Activated naive CD4-positive, alpha-beta T cell (primary cell): ENCODE measurements around the gene APOA5.
"Not testable (repeated sequence)": the region's sequence is repeated elsewhere in the genome, so short reads cannot be mapped to it uniquely, and the experiment has no call there.

Source experiments
- DNase-seq, 4 experiments: peaks; one replicate each; lab custom pipeline; 2025; lab: John Stamatoyannopoulos, UW

APOA5 gene

DNA sequence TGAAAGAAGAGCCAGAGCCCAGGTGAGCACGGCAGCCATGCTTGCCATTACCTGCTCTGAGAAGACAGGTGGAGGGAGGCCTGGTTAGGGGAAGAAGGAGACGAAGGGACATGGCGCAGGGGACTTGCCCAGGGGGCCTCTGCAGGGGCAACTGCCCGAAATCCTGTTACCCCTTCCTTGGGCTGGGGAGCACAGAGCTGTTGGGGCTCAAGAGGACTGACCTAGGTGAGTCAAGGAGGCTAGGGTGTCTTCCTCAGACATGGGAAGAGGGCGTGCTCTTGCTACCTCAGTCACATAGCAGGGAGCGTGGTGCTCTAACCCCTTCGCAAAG lies at the start of gene APOA5:
Gene APOA5, minus strand, starts transcription at position 67 of the 331 bp plus-strand sequence. Its CDS starts 19 bp downstream, at position 48.
- no peak for DNase-seq

- no peak for DNase-seq
Measured at GRCh38 chr11:116840746-116841296, 49.1 kb upstream of the APOA5 start.

DNA sequence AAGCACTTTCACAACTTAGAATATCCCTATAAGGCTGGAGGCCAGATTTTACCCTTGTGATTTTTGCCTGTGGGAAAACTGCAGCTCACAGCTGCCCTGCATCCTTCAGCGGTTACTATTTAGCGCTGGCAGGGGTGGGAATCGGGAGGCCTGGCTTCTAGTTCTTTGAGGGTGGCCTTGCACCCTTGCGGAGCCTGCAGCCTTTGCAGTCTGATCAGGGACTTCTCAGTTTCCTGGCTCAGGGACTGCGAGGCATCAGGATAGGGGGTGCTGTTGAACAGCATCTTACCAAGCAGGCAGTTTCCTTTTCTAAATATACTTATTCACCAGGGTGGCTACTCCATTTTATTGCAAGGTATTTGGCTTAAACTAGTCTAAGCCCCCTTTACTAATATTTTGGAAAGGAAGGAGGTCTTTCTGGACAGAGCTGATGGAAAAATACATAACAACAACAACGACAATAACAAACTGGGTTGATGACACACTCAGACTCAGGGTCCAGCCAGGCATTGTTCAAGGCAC lies 48.6 kb upstream of the APOA5 start:
- DNase-seq: no peak

DNA sequence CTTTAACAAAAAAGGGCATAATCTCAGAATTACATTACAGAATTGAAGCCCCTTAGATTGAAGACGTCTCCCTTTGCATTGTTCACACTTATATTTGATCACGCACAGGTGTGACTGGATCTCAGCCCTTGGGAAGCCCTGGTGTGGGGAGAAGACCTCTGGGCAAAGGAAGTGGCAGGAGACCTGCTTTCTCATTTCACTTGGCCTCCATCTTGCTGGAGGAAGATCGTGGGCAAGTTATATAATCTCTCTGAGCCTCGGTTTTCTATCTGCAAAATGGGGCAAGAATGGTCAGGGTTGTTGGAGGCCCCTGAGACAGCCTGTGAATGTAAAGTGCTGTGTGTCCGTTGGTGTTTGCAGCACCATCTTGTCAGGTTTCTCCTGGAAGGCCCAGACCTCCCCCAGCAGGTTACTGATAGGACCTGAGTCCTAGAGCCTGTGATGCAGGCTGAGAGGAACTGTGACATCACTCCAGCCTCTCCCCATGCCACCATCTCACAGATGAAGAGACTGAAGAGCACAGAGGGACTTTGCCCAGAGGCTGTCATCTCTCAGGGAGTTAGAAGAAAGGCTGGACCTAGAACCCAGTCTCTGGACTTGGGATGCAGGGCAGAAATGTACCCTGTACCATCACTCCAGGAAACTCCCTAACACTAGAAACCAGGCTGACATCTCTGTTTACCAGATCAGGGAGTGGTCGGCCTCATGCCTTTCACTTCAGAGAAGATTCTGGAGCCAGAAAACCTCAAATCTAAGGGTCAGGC lies 46.8 kb upstream of the APOA5 start:
- no peak for DNase-seq

DNA sequence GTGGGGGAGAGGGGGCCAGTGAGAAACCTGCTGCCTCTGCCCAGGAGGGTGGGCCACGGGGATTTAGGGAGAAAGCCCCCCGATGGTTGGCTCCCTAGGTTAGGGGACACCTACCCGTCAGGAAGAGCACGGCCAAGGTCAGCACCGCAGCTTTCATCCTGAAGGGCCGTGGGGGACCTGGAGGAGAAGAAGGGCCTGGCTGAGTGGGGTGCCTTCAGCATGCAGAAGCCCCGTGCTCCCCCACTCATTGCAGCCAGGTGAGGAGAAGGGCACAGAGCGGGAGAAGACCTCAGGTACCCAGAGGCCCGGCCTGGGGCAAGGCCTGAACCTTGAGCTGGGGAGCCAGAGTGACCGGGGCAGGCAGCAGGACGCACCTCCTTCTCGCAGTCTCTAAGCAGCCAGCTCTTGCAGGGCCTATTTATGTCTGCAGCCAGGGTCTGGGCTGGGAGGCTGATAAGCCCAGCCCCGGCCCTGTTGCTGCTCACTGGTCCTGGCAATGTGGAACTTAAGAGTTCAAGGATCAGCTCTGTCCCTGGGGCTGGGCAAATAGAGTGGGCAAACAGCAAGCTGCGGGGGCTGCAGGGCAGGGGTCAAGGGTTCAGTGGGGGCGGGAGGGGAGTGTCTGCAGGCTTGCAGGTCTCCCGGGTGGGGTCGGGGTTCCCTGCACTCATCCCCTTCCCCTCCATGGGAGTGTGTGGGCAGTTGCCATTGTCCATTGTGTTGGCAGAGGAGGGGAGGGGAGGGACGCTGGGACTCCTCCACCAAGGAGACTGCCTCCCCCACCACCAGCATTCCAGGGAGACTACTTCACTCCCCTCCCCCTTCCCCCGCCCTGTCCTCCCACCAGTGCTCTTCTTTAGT lies 45.8 kb upstream of the APOA5 start, which contains the start of gene APOA1:
Gene APOA1, minus strand, starts transcription at position 392 of the 861 bp plus-strand sequence. Its CDS starts 235 bp downstream, at position 157.
- no peak for DNase-seq

- DNase-seq: no peak
Measured at GRCh38 chr11:116836632-116836991, 44.9 kb upstream of the APOA5 start.

DNA sequence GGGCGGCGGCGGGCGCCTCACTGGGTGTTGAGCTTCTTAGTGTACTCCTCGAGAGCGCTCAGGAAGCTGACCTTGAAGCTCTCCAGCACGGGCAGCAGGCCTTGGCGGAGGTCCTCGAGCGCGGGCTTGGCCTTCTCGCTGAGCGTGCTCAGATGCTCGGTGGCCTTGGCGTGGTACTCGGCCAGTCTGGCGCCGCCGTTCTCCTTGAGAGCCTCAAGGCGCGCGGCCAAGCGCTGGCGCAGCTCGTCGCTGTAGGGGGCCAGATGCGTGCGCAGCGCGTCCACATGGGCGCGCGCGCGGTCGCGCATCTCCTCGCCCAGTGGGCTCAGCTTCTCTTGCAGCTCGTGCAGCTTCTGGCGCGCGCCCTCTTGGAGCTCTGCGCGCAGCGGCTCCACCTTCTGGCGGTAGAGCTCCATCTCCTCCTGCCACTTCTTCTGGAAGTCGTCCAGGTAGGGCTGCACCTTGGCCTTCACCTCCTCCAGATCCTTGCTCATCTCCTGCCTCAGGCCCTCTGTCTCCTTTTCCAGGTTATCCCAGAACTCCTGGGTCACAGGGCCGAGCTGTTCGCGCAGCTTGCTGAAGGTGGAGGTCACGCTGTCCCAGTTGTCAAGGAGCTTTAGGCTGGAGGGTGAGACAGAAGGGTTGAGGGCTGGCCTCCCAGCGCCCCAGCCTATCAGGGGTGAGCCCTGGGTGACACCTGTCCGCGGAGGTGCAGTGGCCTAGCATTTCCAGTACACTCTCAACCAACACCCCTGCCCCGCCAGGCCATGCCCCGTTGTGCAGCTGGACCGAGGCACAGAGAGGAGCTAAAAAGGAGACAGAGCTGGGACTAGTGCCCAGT lies 44.3 kb upstream of the APOA5 start:
- DNase-seq: peak; percentile 14 to 80 (median 47)

DNA sequence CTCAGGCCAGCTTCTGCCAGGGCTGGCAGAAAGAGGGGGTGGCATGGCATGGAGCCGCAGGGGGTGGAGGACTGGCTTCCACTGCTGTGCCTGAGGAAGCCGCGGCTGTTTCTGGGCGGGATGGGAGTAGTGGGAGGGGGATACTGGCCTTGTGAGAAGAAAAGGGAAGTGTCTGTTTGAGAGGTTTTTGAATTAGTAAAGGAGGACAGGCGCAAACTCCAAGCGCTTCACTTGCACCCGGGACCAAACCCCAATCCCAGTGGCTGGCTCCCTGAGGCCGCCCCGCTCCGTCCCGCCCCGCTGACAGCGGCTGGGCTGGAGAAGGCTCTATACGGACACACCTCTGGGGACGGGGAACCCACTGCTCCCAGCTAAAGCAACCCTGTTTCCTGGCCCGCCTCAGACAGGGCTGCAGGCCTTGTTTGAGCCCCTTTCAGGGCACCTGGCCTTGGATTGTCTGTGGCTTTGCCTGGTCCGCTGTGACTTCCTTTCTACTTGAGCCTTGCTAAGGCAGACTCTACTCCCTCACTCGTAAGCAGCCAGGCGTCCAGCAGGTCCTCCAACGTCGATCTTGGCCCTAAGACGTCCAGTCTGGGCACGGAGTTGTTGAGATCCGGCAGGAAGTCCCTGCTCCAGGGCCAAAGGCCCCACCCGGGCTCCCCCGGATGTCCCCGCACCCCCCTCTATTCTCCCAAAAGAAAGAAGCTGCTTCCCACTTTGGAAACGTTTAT lies 43.5 kb upstream of the APOA5 start:
- peak in 1 of 4 experiments; percentile 16 for DNase-seq

GRCh38 chr11:116834535-116835041 lies 42.9 kb upstream of the APOA5 start:
- not testable (repeated sequence) for DNase-seq

DNA sequence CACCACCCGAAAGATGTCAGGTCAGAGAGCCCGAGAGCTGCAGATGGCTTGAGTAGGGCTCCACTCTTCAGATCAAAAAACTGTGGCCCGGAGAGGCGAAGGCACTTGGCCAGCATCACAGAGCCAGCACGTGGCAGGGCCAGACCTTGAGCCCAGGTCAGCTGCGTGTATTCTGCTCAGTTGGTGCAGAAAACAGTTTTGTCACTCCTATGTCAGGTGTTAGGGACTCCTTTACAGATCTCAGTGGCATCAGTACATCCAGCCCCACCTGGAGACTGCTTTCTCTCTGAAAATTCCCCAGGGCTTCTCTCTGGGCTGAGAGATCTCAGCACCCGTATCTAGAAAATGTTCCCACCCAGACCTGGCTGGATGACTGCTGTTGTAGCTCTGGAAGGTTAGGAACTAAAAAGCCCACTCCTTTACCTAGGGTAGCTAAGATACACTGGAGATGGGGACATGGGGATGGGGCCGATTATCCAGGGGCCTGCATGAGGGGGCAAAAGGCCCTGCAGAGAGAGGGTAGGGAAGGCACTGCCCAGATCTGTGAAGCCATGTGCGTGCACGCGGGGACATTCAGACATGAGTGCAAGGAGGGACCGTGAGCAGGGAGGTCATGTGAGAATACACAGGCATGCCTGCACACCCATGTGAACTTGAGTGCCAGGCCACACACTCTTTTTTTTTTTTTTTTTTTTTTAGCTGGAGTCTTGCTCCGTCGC lies 42.3 kb upstream of the APOA5 start:
- no peak for DNase-seq

DNA sequence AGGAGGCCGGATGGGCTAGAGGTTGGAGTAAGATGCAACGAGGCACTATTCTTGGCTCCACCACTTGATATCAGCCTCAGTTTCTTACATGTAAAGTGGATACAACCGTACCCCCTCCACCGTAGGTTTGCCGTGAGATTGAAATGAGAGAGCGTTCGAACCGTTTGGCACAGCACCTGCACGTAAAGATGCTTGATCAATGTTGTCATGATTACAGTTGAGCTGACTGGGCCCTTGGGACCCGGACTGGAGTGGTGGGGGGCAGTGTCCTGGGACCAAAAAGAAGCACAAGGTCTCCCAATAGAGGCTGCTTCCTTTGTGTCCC lies 41.8 kb upstream of the APOA5 start:
- DNase-seq: no peak

- DNase-seq: no peak
Measured at GRCh38 chr11:116832350-116833290, 40.9 kb upstream of the APOA5 start.

DNA sequence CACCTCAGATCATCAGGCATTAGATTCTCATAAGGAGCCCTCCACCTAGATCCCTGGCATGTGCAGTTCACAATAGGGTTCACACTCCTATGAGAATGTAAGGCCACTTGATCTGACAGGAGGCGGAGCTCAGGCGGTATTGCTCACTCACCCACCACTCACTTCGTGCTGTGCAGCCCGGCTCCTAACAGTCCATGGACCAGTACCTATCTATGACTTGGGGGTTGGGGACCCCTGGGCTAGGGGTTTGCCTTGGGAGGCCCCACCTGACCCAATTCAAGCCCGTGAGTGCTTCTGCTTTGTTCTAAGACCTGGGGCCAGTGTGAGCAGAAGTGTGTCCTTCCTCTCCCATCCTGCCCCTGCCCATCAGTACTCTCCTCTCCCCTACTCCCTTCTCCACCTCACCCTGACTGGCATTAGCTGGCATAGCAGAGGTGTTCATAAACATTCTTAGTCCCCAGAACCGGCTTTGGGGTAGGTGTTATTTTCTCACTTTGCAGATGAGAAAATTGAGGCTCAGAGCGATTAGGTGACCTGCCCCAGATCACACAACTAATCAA lies 40.2 kb upstream of the APOA5 start:
- DNase-seq: no peak

DNA sequence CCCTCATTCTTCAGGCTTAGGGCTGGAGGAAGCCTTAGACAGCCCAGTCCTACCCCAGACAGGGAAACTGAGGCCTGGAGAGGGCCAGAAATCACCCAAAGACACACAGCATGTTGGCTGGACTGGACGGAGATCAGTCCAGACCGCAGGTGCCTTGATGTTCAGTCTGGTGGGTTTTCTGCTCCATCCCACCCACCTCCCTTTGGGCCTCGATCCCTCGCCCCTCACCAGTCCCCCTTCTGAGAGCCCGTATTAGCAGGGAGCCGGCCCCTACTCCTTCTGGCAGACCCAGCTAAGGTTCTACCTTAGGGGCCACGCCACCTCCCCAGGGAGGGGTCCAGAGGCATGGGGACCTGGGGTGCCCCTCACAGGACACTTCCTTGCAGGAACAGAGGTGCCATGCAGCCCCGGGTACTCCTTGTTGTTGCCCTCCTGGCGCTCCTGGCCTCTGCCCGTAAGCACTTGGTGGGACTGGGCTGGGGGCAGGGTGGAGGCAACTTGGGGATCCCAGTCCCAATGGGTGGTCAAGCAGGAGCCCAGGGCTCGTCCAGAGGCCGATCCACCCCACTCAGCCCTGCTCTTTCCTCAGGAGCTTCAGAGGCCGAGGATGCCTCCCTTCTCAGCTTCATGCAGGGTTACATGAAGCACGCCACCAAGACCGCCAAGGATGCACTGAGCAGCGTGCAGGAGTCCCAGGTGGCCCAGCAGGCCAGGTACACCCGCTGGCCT lies 38.7 kb upstream of the APOA5 start:
- DNase-seq: no peak

- DNase-seq: no peak
Measured at GRCh38 chr11:116829525-116830183, 38.0 kb upstream of the APOA5 start, which contains the start of gene APOC3. TSS of gene APOC3 (plus strand) at chr11:116829907. CDS start at chr11:116830583, 676 bp downstream.

DNA sequence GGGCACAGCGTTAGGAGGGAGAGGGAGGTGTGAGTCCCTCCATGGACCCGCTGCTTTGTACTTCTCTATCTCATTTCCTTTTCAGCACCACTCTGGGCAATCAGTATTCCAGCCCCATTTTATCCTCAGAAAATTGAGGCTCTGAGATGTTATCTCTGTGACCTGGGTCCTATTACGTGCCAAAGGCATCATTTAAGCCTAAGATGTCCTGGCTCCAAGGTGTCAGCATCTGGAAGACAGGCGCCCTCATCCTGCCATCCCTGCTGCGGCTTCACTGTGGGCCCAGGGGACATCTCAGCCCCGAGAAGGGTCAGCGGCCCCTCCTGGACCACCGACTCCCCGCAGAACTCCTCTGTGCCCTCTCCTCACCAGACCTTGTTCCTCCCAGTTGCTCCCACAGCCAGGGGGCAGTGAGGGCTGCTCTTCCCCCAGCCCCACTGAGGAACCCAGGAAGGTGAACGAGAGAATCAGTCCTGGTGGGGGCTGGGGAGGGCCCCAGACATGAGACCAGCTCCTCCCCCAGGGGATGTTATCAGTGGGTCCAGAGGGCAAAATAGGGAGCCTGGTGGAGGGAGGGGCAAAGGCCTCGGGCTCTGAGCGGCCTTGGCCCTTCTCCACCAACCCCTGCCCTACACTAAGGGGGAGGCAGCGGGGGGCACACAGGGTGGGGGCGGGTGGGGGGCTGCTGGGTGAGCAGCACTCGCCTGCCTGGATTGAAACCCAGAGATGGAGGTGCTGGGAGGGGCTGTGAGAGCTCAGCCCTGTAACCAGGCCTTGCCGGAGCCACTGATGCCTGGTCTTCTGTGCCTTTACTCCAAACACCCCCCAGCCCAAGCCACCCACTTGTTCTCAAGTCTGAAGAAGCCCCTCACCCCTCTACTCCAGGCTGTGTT lies 37.2 kb upstream of the APOA5 start:
- no peak for DNase-seq
